Measurements from ENCODE around the gene WDFY4. TPM values are rescaled to one million over a fixed set of nuclear protein-coding genes. Genes with fewer than 3 reads are reported as not detected.

The WDFY4 gene
- total RNA-seq, 4 donors from 2014 or later, result 5.0 to 16.5 (median 8.8) TPM

GRCh38 chr10:48694371-48695030, 9.8 kb downstream of the WDFY4 start:
- DNase-seq (ENCODE audit: low spot score in 2 of 2), result no peak
- no peak for TF ChIP-seq POLR2A (IDR thresholded peaks at IDR 0.05)
- TF ChIP-seq EP300 (IDR thresholded peaks at IDR 0.05), result no peak
- no peak for TF ChIP-seq CTCF (IDR thresholded peaks at IDR 0.05)
- Histone ChIP-seq H3K9me3 (no peaks in the 10 kb centered on the region), H3K27ac (no peak overlapping the region), H3K27me3 (no peaks in the 10 kb centered on the region), H3K36me3 (no peaks in the 10 kb centered on the region), H3K4me1 (no peaks in the 10 kb centered on the region), H3K4me3 (no peak overlapping the region)
- WGBS, 2 donors, result 87 to 90% methylated on average over 7 of the region's 7 CpGs

- no peaks in the 10 kb centered on the region for H3K27me3 ChIP-seq
- TF ChIP-seq EP300 (IDR thresholded peaks at IDR 0.05) (no peak), CTCF (IDR thresholded peaks at IDR 0.05) (no peak), POLR2A (IDR thresholded peaks at IDR 0.05) (no peak)
- 87 to 89% methylated on average over 9 to 13 of the region's 13 CpGs for WGBS, 2 donors
- DNase-seq (ENCODE audit: low spot score in 2 of 2), result no peak
- H3K9me3 ChIP-seq, result no peaks in the 10 kb centered on the region
- H3K4me1 ChIP-seq, result no peaks in the 10 kb centered on the region
- no peak overlapping the region for H3K27ac ChIP-seq
- no peak overlapping the region for H3K4me3 ChIP-seq
- no peaks in the 10 kb centered on the region for H3K36me3 ChIP-seq
Observed at GRCh38 chr10:48695636-48696534, 11.2 kb downstream of the WDFY4 start.

- H3K9me3 ChIP-seq, result no peaks in the 10 kb centered on the region
- DNase-seq (ENCODE audit: low spot score in 2 of 2), result no peak
- H3K4me3 ChIP-seq, result no peak overlapping the region
- no peak overlapping the region for H3K27ac ChIP-seq
- WGBS, 2 donors, result 66 to 87% methylated on average over 4 of the region's 4 CpGs
- TF ChIP-seq EP300 (IDR thresholded peaks at IDR 0.05) (no peak), POLR2A (IDR thresholded peaks at IDR 0.05) (no peak), CTCF (IDR thresholded peaks at IDR 0.05) (no peak)
- no peaks in the 10 kb centered on the region for H3K4me1 ChIP-seq
- H3K27me3 ChIP-seq, result no peaks in the 10 kb centered on the region
- no peaks in the 10 kb centered on the region for H3K36me3 ChIP-seq
Observed at GRCh38 chr10:48696535-48696873, 11.8 kb downstream of the WDFY4 start.

GRCh38 chr10:48697091-48697490, 12.4 kb downstream of the WDFY4 start:
- H3K27ac ChIP-seq, result no peak overlapping the region
- no peaks in the 10 kb centered on the region for H3K36me3 ChIP-seq
- WGBS, 2 donors, result 90 to 92% methylated on average over 5 of the region's 5 CpGs
- H3K4me3 ChIP-seq, result no peak overlapping the region
- H3K9me3 ChIP-seq, result no peaks in the 10 kb centered on the region
- DNase-seq (ENCODE audit: low spot score in 2 of 2), result no peak
- TF ChIP-seq CTCF (IDR thresholded peaks at IDR 0.05), result no peak
- TF ChIP-seq EP300 (IDR thresholded peaks at IDR 0.05), result no peak
- no peak for TF ChIP-seq POLR2A (IDR thresholded peaks at IDR 0.05)
- H3K27me3 ChIP-seq, result no peaks in the 10 kb centered on the region
- H3K4me1 ChIP-seq, result no peaks in the 10 kb centered on the region
